Measurements from ENCODE around the gene SOS1.
"Not testable (repeated sequence)": the region's sequence is repeated elsewhere in the genome, so short reads cannot be mapped to it uniquely, and the experiment has no call there.

Gene SOS1

DNA sequence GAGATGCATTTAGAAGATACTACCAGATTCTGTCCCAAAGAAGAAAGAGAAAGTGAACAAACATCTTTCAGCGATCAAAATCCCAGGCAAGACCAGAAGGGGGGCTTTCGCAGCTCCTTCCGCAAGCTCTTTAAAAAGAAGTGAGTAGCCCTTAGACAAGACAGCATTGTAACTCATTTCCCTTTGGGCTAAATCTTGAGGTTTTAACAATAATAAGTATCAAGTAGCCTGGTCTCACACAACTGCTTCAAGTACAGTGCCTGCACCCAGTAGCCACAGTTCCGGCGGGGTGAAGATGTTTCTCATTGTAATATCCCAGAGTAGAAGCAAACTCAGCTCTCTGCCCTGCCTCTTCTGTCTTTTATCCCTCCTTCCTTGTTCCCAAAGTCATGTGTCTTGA lies 154.8 kb downstream of the SOS1 start:
- no peak for DNase-seq

- peak in 2 of 3 experiments; percentile 68 to 72 for DNase-seq
These were observed 160.1 kb downstream of the SOS1 start for GRCh38 chr2:38960609-38961320.

GRCh38 chr2:38959938-38960608 lies 160.8 kb downstream of the SOS1 start:
- DNase-seq, result peak in 2 of 3 experiments; percentile 68 to 72

DNA sequence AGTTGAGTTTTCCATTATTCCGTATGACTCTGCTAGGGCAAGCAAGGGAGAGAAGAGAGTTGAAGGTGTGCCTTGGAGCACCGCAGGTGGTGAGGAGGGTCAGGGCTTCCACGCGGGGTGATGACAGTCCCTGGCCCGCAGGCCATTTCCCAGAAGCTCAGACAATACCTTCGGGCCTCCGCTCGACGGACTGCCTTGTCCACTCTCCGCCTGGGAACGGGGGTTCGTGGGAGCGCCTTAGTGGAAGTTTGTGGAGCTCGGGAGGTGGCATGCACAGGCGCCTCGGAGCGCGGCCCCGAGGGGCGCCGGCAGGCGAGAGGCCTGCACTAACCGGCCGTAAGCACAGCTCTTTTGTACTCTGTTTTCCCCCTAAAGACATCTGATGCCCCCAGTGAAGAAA lies 161.4 kb downstream of the SOS1 start:
- DNase-seq, result no peak

- no peak for DNase-seq
These were observed 162.9 kb downstream of the SOS1 start for GRCh38 chr2:38957972-38958371.

DNA sequence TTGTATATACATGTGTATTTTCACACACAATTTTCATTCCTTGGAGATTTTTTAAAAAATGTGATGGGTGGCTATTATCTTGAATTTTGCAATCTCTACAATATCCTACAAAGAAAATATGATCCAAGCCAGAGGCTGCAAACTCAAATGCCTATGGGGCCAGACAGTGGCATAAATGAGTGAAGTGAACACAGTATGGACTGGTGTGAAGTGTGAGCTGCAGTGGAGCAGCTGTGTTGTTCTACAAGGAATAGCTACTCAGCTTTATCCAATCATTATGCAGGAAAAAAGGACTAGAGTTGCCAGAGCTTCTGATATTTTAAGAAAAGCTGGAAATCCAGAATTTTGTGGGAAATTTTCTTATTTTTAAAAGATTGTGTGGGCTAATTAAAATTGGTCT lies 169.1 kb downstream of the SOS1 start:
- DNase-seq, result no peak

GRCh38 chr2:38948995-38949394 lies 171.9 kb downstream of the SOS1 start:
- DNase-seq, result no peak

GRCh38 chr2:38948387-38948882 lies 172.4 kb downstream of the SOS1 start:
- DNase-seq, result no peak

DNA sequence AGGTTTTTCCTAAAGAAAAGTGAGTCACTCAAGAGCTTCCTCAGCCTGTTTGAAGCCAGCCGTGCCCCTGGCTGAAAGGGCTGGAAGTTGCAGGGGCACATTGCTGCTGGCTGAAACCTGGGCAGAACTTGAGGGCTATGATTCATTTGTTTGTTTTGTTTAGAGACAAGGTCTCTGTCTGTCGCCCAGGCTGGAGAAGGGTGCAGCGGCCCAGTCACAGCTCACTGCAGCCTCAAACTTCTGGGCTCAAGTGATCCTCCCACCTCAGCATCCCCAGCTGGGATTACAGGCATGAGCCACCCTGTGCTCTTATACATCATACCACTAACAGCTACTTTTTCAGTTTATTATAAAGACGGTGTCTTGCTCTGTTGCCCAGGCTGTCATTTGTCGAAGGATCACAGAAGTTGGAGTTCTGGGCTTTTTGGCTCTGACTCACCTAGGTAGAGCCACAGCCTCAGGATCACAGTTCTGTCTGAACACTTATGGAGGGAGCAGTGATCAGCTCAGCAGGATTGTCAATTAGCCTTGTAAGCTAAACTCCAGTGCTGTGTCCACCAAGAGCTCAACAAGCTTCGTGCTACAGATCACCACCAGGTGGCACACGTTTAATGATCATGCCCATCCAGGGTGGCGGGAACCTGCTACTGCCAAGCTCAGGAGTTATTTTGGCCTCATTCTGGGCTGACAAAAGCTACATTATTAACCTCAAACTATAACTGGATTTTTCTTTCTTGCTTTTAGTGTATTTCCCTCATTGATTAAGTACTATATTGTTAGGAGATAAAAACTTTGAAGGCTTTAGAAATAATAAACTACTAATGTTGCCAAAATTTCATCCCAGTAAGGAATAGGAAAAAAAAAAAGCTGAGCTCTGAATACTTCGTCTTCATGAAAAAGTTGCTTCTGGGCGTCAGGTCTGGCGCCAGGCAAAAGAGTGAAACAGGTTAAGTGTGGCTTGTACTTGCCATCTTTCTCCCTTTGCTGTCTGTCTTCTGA lies 173.3 kb downstream of the SOS1 start:
- peak; percentile 79 to 93 (median 81) for DNase-seq

DNA sequence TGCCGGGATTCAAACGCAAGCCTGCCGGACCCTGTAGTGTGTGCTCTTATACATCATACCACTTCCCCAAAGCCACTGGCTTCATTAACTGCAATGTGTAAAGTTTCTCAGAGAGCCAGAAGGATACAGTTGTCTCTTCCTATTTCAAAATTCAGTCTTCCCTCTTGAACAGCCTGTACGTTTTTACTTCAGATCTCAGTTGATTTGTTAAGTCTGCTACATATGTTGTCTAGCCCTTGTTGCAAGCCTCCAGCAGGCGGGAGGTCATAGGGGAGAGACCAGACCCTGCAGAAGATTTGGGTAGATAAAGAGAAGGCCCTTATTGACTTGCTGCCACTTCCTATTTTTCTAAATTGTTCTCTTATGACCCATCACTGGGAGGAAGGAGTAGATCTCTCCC lies 174.9 kb downstream of the SOS1 start:
- DNase-seq, result no peak

- no peak for DNase-seq
These were observed 175.5 kb downstream of the SOS1 start for GRCh38 chr2:38945372-38945771.

- no peak for DNase-seq
These were observed 177.1 kb downstream of the SOS1 start for GRCh38 chr2:38943784-38944183.

GRCh38 chr2:38940746-38941145 lies 180.1 kb downstream of the SOS1 start:
- no peak for DNase-seq

- DNase-seq, result no peak
These were observed 183.3 kb downstream of the SOS1 start for GRCh38 chr2:38937548-38937947.

DNA sequence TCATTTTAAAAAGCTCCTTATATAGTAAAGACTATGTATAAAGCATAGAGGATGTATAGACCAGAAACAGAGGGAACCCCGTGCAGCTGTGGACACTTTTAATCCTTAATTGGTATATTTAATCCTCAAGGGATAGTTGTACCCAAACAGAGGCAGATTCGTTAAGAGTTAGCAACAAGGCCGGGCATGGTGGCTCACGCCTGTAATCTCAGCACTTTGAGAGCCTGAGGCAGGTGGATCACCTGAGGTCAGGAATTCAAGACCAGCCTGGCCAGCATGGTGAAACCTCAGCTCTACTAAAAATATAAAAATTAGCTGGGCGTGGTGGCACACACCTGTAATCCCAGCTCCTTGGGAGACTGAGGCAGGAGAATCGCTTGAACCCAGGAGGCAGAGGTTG lies 184.3 kb downstream of the SOS1 start:
- DNase-seq, result not testable (repeated sequence)

DNA sequence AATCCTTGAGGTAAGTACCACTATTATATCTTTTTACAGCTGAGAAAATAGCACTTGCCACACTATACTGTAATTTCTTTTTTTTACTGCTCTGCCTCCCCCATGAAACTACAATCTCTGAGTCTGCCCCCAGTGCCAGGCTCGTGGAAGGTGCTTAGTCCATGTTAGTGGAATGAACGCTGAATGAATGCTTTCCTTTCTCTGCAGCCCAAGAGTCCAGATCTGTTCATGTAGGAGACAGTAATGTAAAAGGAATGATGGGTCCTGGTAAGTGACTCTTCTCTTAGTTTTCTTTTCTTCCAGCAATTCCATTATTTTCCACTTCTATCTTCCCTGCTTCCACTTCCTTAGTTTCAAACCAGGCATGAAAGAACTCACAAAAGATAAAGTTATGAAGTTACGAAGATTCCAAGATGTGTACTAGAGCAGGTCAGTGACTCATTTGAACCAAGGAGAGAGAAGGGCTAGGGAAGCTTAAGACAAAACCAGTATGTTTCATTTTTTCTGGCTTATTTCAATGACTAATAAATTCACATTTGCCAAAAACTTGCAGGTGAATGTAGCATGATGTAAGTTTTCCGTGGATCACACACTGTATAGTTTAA lies 185.2 kb downstream of the SOS1 start:
- DNase-seq, result no peak

- no peak for DNase-seq
These were observed 186.1 kb downstream of the SOS1 start for GRCh38 chr2:38934742-38935141.

DNA sequence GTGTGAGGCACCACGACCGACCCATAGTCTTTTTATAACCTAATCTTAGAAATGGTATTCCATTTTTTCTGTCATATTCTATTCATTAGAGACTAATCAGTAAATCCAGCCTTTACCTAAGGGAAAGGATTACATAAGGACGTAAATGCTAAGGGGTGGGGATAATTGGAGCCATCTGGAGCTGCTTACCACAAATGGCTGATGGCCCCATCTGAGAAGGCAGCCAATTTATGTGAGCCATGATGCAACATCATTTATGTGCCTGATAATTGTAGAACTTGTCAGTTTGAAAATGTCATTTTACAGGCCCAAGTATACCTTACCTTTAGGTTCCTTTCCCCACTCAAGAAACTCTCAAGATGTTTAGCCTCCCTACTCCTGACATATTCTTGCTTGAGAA lies 187.2 kb downstream of the SOS1 start:
- no peak for DNase-seq

DNA sequence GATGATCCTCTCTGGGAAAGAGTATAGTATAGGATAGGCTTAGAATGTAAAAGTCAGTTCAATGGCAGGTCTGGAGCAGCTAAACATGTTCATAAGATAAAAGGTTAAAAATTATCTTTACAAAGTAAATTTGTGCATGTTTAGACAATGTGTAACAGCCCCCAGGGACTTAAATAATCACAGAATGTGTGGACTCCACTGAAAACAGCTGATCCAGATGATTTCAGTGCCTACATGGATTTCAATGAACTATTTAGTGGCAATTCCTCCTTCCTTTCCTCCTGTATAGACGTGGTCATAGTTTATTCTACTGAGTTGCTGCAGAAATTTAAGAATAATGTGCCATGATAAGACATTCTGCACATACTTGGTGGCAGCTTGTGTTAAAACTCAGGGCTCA lies 188.3 kb downstream of the SOS1 start:
- no peak for DNase-seq
